ENCODE measurements around the gene ASH1L. TPM values are rescaled to one million over a fixed set of nuclear protein-coding genes. Genes with fewer than 3 reads are reported as not detected.
"Not testable (repeated sequence)": the region's sequence is repeated elsewhere in the genome, so short reads cannot be mapped to it uniquely, and the experiment has no call there.

The ASH1L gene
- total RNA-seq, 1 donor from 2014 or later: 46.6 TPM

- no peak for DNase-seq
These were observed 258.0 kb downstream of the ASH1L start for GRCh38 chr1:155304558-155305063.

- DNase-seq: no peak
These were observed 261.2 kb downstream of the ASH1L start, which contains the start of gene PKLR for GRCh38 chr1:155301342-155301841. PKLR (minus strand) TSS chr1:155301438; CDS start chr1:155301395, 43 bp downstream.

- no peak for DNase-seq
These were observed 261.9 kb downstream of the ASH1L start for GRCh38 chr1:155300553-155301329.

GRCh38 chr1:155300024-155300423, 262.6 kb downstream of the ASH1L start:
- DNase-seq: no peak

DNA sequence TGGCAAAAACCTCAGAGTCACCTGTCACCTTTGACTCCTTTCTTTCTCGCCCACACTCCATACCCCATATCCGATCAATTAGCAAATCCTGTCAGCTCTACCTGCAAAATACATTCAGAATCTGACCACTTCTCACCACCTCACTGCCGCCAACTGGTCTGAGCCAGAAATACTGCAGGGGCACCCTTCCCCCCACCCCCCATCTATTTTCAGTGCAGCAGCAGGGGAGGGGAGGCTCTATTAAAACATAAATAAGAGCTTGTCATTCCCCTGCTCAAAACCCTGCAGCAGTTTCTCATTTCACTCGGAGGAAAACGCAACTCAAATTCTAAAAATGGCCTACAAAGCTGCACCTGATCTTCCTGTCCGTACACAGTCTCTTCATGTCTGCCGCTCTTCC, 265.2 kb downstream of the ASH1L start:
- no peak for DNase-seq

DNA sequence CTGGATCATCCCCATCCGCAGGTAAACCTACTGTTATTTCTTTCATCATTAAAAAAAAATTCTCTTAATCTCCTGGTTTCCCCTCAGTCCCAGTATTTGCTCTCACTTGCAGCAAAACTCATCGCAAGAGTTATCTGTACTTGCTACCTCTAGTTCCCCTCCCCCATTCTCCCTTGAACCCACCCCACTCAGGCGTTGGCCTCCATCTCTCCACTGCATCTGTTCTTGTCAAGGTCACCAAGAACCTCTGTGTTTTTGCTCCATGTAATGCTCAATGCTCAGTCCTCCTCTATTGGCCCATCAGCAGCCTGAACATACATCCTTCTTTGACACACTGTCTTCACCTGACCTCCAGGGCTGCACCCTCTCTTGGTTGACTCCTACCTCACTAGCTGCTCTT, 265.9 kb downstream of the ASH1L start:
- no peak for DNase-seq

GRCh38 chr1:155295942-155296267, 266.7 kb downstream of the ASH1L start:
- no peak for DNase-seq

GRCh38 chr1:155295183-155295941, 267.2 kb downstream of the ASH1L start:
- no peak for DNase-seq

GRCh38 chr1:155294520-155295182, 268.0 kb downstream of the ASH1L start:
- no peak for DNase-seq

GRCh38 chr1:155293086-155293749, 269.4 kb downstream of the ASH1L start:
- DNase-seq: no peak

GRCh38 chr1:155291006-155291405, 271.6 kb downstream of the ASH1L start:
- DNase-seq: not testable (repeated sequence)

- no peak for DNase-seq
These were observed 274.5 kb downstream of the ASH1L start for GRCh38 chr1:155287987-155288543.

DNA sequence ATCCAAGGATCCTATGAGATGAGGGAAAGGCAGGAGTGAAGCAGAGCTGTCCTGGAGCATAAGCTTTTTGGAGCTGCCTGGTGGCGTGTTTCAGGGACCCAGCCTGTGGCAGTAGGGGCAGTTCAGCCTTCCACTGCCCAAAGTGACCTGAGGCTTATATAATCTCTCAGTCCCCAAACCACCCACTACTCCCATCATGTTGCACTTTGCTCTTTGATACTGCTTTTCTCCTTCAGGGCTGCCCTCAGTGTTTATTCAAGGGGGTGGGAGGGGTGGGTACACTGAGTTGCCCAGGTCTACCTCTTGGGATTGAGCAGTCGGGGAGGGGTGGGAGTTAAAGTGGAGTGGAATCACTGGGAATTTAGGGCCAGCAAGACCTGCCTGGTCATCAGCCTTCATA, 276.1 kb downstream of the ASH1L start:
- no peak for DNase-seq

- DNase-seq: no peak
These were observed 277.0 kb downstream of the ASH1L start for GRCh38 chr1:155285631-155286044.

Small RNA genes lying within 50 kb of the gene (small RNA-seq; reads per million reads assigned to genes)
- gene AL353807.4 (ENCODE audit: low replicate concordance) (not detected), gene RNU6-106P (ENCODE audit: low replicate concordance) (not detected), gene RNU6-1297P (ENCODE audit: low replicate concordance) (not detected)

Other genes with a start within 250 kb of the ASH1L start
- gene RUSC1, start 241.9 kb downstream of the ASH1L start, total RNA-seq: 15.0 TPM
- gene MSTO1, start 47.4 kb upstream of the ASH1L start, total RNA-seq: 29.4 TPM
- gene YY1AP1, start 126.0 kb upstream of the ASH1L start, total RNA-seq: 141 TPM
- 59.1 TPM for gene DAP3, start 126.3 kb upstream of the ASH1L start, total RNA-seq